Endometrium (tissue), 2 donors: ENCODE data around the gene RPP30.
"Not testable (repeated sequence)": the region's sequence is repeated elsewhere in the genome, so short reads cannot be mapped to it uniquely, and the experiment has no call there.

Source experiments
- FAIRE-seq: peaks from 2 replicates; lab custom pipeline; 2012; peaks lifted over from hg19 to GRCh38; lab: Jason Lieb, UNC
- donor health status: control.
- donor health status: control.

Gene RPP30

DNA sequence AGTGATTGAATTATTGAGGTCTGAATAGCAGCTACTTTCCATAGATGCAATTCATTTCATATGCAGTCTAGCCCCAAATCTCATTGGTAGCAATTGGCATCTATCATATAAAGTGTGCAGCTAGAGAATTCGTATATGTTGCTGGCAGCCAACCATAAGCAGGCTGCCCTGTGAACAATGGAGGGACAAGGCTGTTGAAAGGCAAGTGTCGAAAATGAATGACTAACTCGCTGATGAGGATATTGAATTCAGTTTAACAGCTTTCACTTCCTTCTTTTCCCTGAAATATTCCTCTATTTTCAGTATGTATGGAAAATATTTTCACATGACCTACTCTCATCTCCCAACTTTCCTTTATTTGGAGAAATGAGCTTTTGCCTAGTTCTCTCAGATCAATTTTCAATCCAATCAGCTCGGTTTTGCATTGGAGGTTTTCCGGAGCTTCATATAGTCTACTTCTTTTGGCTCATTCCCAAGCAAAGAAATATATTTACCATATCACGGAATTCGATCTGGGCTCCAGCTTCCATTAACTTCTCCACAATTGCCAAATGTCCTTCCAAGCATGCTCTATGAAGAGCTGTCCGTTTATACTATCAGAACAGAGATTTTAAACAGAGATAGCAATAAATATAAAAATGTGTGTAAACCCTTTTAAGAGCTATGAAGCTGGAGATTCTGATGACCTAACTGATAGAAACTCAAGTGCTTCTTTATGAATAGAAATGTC lies 45.6 kb downstream of the RPP30 start:
- no peak for FAIRE-seq

GRCh38 chr10:90917968-90918318 lies 46.2 kb downstream of the RPP30 start:
- no peak for FAIRE-seq

DNA sequence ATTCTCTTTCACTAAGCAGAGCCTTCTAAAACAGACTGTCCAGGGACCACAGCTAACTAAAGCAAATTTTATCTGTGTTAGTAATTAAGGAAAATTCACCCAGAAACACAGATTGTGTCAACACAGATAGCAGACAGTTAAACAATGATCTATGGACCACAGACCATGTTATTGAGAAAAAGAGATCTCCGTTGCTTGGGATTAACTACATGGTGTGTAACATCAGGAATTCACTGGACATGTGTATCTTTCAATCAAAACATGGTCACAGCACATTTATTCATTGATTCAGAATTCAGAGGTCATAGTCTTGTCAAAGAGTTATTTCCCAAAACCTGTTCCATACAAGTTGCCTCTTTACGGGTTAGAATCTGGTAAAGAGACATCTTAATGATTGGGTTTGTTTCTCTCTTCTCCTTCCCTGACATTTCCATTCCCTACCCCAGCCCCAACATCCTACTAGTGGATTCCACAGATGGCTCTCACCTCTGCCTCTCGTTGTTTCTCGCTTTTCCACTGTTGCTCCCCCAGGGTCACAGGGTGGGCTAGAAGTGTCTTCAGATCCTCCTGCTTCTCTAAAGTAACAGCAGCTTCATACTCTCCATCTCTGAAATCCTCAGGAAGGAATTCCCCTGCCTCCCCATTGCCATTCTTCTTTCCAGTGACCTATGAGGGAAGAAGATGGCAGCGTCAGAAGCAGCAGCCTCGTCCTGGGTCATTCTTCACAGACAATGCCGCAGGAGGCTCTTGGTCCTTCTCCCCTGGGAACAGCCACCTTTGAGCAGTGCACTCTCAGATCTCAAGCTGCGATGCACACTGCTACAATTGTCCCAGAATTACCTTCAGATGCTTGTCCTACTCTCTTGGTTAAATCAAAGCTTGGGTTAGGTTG lies 48.2 kb downstream of the RPP30 start:
- FAIRE-seq = no peak

DNA sequence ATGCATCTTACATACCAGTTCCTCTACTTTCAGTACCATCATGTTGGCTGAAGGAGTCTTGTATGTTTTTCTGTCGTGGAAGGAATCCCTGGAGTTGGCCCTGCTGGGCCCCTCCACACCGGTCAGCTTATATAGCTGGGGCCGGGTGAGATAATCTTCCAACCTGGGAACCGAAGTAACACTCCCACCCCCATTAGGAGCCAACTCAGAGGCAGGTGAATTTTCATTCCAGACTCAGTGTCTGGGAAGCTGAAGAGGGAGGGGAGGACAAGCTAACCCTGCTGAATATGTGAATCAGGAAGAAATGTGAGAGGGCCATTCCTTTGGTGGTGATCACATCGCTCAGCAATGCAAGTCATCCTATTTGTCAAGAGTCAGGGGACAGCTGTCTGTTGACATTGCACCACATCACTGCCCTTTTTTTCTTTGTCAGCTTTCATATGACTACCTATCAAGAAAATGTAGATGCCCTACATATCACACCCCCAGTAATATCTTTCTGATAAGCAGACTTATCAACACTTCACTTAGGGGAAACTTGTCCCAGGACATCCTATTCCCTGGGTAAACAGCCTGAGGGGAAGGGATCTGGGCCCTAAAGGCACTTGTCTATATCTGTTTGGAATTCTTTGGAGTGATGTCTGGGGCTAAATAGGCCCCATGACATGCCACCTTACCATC lies 49.4 kb downstream of the RPP30 start, which contains the start of gene ANKRD1:
Gene ANKRD1, minus strand, starts transcription at position 102 of the 681 bp plus-strand sequence. Its CDS starts 60 bp downstream, at position 42.
- FAIRE-seq = no peak

- no peak for FAIRE-seq
Observed at GRCh38 chr10:90921906-90922305, 50.1 kb downstream of the RPP30 start.

DNA sequence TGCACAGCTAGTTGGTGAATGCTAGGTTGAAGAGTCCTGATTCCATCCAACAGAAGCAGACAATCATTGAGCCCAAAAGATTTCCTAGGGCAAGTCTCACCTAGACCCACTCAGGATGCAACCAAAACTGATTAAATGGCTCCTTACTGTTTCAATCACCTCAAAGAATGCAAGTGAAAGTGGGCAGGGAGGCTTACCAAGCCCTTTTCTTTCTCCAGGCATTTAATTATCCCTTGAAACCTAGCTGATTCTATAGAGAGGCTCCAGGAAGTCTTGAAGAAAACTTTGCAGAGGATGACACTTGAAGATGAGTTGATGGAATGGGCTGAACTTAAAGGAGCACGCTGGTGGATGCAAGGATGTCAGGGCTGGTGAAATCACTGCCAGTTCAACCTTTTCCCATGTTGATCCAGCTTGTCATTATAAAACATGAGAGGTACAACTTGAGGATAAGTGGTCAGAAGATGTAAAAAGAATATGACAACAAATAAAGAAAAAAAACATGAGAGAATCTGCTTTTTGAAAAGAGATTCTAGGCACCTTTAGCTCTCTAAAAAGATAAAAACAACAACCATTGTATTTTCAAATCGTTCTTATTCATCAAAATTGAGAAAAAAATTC lies 51.4 kb downstream of the RPP30 start:
- FAIRE-seq = no peak

- FAIRE-seq = no peak
Observed at GRCh38 chr10:90924552-90924951, 52.8 kb downstream of the RPP30 start.

DNA sequence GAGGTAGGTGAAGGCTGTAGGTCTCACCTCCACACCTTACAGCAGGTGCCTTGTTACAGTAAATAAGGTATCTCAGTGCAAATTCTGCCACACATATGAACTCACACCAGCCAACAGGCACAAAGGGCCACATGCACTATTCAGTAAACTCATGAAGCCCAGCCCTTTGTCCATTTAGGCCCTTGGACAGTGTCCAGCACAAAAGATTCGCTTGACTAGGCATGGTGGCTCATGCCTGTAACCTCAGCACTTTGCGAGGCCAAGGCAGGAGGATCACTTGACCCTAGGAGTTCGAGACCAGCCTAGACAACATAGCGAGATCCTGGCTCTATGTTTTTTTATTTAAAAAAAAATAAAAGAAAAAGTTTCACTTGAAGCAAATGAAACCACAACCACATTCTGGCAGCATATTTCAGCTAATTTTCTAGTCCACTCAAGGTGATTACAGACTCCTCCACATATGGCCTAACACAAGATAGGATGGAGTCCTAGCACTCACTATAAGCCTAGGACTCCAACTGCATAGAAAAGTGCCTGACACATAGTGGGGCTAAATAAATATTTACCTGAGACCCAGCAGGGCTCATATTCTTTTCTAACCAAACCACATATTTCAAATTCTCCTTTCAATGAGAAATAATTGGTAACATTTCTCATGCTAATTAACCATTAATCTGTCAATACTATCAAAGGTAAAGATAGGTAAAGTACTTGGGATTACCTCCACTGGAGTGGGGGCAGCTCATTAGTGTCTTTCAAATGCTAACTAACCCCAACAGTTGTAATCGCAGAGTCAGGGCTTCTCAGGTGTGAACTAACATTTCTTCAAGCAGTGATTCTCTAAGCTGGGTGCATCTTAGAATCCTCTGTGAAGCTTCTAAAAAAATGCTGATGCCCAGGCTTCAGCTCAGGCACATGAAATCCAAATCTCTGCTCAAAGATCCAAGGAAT lies 53.6 kb downstream of the RPP30 start:
- FAIRE-seq = no peak

- FAIRE-seq = no peak
Observed at GRCh38 chr10:90927293-90927692, 55.5 kb downstream of the RPP30 start.

GRCh38 chr10:90929179-90929578 lies 57.4 kb downstream of the RPP30 start:
- no peak for FAIRE-seq

DNA sequence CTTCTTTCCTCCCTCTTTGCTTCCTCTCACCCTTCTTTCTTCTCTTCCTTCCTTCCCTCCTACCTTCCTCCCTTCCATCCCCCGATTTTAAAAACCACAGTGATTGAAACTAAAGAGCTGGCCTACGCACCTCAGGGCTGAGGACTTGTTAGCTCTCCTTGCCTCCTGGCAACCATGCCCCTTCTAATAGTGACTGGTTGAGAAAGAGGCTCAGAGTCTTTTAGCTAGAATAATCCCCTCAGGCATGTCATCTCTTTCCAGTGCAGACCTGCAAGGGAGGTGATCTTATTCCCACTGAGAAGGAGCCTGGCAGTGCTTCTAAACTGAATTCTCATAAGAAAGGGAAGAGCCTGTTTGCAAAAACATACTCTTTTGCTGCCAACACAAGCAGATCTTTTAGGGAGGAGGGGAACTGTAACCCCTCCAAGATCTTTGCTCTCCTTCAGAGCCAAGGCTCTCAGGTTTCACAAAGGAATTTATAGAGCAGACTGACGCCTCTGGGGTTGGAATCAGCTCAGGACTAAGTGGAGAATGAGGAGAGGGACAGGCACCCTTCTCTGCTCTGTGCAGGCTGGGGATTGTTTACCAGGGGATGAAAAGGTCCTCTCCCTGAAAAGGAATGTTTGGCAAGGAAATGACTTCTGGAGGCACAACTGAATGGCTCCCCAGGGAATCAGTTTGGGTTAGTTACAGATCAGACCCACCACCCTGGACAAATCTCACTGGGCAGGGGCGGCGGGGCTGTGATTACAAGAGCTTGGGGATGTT lies 58.5 kb downstream of the RPP30 start:
- no peak for FAIRE-seq

GRCh38 chr10:90930971-90931871 lies 59.4 kb downstream of the RPP30 start:
- FAIRE-seq = no peak

GRCh38 chr10:90935581-90936275 lies 64.0 kb downstream of the RPP30 start:
- FAIRE-seq = no peak

DNA sequence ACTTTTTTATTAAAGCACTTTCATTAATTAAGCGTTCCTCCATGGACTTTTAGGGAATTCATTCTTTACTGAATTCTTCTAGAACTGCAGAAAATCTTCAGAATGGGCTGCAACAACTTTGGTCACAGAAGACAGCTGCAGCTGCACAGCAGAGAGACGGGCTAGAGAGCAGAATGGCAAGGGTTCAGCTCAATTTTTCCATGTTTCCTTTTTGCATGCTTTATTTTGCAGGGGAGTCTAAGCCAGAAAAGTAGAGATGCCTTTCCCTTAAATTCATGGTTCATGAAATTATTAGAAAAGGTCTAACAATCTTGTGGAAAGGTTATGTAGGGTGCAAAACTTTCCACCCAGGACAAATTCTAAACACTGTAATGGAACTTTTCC lies 64.5 kb downstream of the RPP30 start:
- no peak for FAIRE-seq

- FAIRE-seq = no peak
Observed at GRCh38 chr10:90937645-90938258, 66.0 kb downstream of the RPP30 start.

DNA sequence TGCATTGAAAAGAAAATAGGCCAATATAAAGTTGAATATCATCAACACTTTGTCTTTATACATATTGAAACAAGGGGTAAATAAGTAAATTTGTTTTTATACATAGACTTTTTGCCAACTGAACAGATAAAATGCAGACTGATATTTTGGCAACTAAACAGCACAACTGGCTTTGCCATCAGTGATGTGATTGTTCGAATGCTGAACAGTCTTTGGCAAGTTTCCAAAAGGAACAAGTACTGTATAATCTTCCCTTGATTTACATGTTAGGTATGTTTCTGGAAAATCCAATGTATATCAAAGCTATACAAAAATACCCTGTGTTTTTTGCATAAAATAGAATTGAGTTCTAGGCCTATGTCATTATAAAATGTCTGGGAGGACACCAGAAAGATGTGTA lies 67.3 kb downstream of the RPP30 start:
- no peak for FAIRE-seq

DNA sequence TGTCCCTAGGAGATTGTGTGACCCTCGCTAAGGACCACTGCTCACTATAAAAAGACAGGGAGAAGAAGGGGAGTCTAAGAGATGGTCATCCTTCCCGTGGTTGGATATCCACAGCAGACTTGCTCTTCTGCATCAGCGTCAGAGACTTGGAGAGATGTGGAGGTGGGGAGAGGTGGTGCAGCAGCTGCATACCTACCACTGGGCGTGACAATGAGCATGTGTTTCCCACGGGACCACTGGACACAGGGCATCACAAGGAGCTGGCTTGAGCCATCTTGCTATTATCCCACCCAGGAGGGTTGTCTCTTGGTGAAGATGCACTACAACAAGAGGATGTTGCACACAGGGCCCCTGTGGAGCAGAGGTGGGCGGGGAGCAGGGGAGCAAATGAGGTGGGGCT lies 67.9 kb downstream of the RPP30 start:
- FAIRE-seq = no peak

DNA sequence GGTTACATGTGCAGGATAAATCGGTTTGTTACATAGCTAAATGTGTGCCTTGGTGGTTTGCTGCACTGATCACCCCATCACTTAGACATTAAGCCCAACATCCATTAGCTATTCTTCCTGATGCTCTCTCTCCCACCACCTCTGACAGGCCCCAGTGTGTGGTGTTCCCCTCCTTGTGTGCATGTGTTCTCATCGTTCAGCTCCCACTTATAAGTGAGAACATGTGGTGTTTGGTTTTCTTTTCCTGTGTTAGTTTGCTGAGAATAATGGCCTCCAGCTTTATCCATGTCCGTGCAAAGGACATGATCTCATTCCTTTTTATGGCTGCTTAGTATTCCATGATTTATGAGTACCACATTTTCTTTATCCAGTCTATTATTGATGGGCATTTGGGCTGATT lies 71.2 kb downstream of the RPP30 start:
- FAIRE-seq = not testable (repeated sequence)
